Anterior cingulate cortex (tissue), 58 donors: ENCODE data around the gene SPTBN1.

Experiments
- DNase-seq, 58 donors: peaks; one replicate each; lab custom pipeline; 2025; lab: John Stamatoyannopoulos, UW

SPTBN1 gene

GRCh38 chr2:54582987-54583386 lies 126.9 kb downstream of the SPTBN1 start:
- DNase-seq = no peak

- no peak for DNase-seq
Observed at GRCh38 chr2:54584598-54584997, 128.5 kb downstream of the SPTBN1 start.

GRCh38 chr2:54585136-54585733 lies 129.1 kb downstream of the SPTBN1 start:
- no peak for DNase-seq

GRCh38 chr2:54586062-54586461 lies 129.9 kb downstream of the SPTBN1 start:
- DNase-seq = no peak

- DNase-seq = no peak
Observed at GRCh38 chr2:54586494-54586893, 130.4 kb downstream of the SPTBN1 start.

- DNase-seq = no peak
Observed at GRCh38 chr2:54587171-54588016, 131.3 kb downstream of the SPTBN1 start.

- no peak for DNase-seq
Observed at GRCh38 chr2:54588244-54588899, 132.2 kb downstream of the SPTBN1 start.

GRCh38 chr2:54589038-54589339 lies 132.9 kb downstream of the SPTBN1 start:
- no peak for DNase-seq

GRCh38 chr2:54589340-54590215 lies 133.5 kb downstream of the SPTBN1 start:
- no peak for DNase-seq

GRCh38 chr2:54590216-54591120 lies 134.3 kb downstream of the SPTBN1 start:
- DNase-seq = no peak

- DNase-seq = peak in 2 of 58 donors; percentile 17 to 53
Observed at GRCh38 chr2:54591551-54591950, 135.4 kb downstream of the SPTBN1 start.

- no peak for DNase-seq
Observed at GRCh38 chr2:54593249-54593648, 137.1 kb downstream of the SPTBN1 start.

- no peak for DNase-seq
Observed at GRCh38 chr2:54594048-54594447, 137.9 kb downstream of the SPTBN1 start.

- DNase-seq = no peak
Observed at GRCh38 chr2:54595161-54595803, 139.2 kb downstream of the SPTBN1 start.

- DNase-seq = no peak
Observed at GRCh38 chr2:54595999-54596902, 140.1 kb downstream of the SPTBN1 start.

GRCh38 chr2:54597153-54597848 lies 141.2 kb downstream of the SPTBN1 start:
- DNase-seq = peak in 1 of 58 donors; percentile 6
